H1 (cell line): ENCODE results near the gene CFAP97D1. TPM values are rescaled to one million over a fixed set of nuclear protein-coding genes. Genes with fewer than 3 reads are reported as not detected.

Source experiments
- CTCF ChIA-PET: fragments of 300-600 bp; sonication (Branson Sonifier 250); formaldehyde crosslinking; loops from one replicate; lab custom pipeline; 2021; ENCODE audit not compliant: partially characterized antibody; lab: Charles Lee
- POLR2A ChIA-PET: fragments of 300-600 bp; sonication (Branson Sonifier 250); formaldehyde crosslinking; loops from one replicate; lab custom pipeline; 2021; ENCODE audit warnings: inconsistent platforms; ENCODE audit not compliant: partially characterized antibody; lab: Charles Lee
- DNase-seq, 2 experiments: peaks; one replicate each; pipeline versions ENCODE4 v3.0.0 to v3.0.0-alpha.2; 2010 to 2022; ENCODE audit warnings: low spot score in 2 of 2, low read depth in 1 of 2, mixed read lengths in 1 of 2
- FAIRE-seq: peaks from 2 replicates; lab custom pipeline; 2011; peaks lifted over from hg19 to GRCh38; lab: Jason Lieb, UNC
- H2AFZ ChIP-seq: 2 replicates; pipeline ENCODE4 v1.8.1; 2012; ENCODE audit warnings: low read length, inconsistent platforms
- H2AK5ac ChIP-seq: 2 replicates; pipeline ENCODE4 v1.6.1; 2013; ENCODE audit warnings: low read depth, low read length
- H2BK120ac ChIP-seq: replicated peaks from 2 replicates; pipeline ENCODE3; 2013; ENCODE audit warnings: low read depth, low read length, inconsistent platforms
- H2BK12ac ChIP-seq: 2 replicates; pipeline ENCODE4 v1.6.1; 2013; ENCODE audit warnings: low read depth, low read length
- H2BK15ac ChIP-seq: 2 replicates; pipeline ENCODE4 v1.6.1; 2013; ENCODE audit warnings: low read length
- H2BK20ac ChIP-seq: 2 replicates; pipeline ENCODE4 v1.6.1; 2013; ENCODE audit warnings: low read length
- H2BK5ac ChIP-seq: 2 replicates; pipeline ENCODE4 v1.6.1; 2013; ENCODE audit warnings: low read depth, low read length
- H3K14ac ChIP-seq: 2 replicates; pipeline ENCODE4 v1.6.1; 2013; ENCODE audit warnings: inconsistent platforms; ENCODE audit not compliant: insufficient read length
- H3K18ac ChIP-seq: 2 replicates; pipeline ENCODE4 v1.6.1; 2013; ENCODE audit warnings: low read length; ENCODE audit errors: extremely low read depth
- H3K23ac ChIP-seq: 2 replicates; pipeline ENCODE4 v1.6.1; 2013; ENCODE audit warnings: inconsistent platforms; ENCODE audit not compliant: insufficient read length
- H3K23me2 ChIP-seq: 2 replicates; pipeline ENCODE4 v1.6.1; 2013; ENCODE audit warnings: low read depth, low read length
- H3K27ac ChIP-seq: 2 replicates; pipeline ENCODE4 v1.6.1; 2011; ENCODE audit warnings: low read depth, low read length, inconsistent platforms
- H3K27me3 ChIP-seq, 4 experiments: replicated peaks in 1 of 4; 1 replicate in 1 of 4; 2 replicates in 3 of 4; pipeline versions ENCODE4 v1.6.1 to v1.8.1; 2011 to 2013; ENCODE audit warnings: low read length in 3 of 4, mild to moderate bottlenecking in 3 of 4, inconsistent platforms in 2 of 4, mixed read lengths in 2 of 4, moderate library complexity in 1 of 4; ENCODE audit not compliant: control insufficient read depth in 3 of 4, insufficient read depth in 3 of 4; ENCODE audit errors: extremely low read depth in 1 of 4
- H3K36me3 ChIP-seq, 4 experiments: 2 replicates each; pipeline versions ENCODE4 v1.6.1 to v1.8.1; 2011 to 2013; ENCODE audit warnings: mild to moderate bottlenecking in 4 of 4, low read length in 3 of 4, moderate library complexity in 2 of 4, control low read depth in 1 of 4, inconsistent platforms in 1 of 4; ENCODE audit not compliant: insufficient read depth in 4 of 4, control insufficient read depth in 2 of 4
- H3K4ac ChIP-seq: replicated peaks from 2 replicates; pipeline ENCODE3; 2013; ENCODE audit warnings: low read length, low read depth, mixed read lengths, inconsistent platforms; ENCODE audit not compliant: insufficient read length
- H3K4me1 ChIP-seq, 4 experiments: replicated peaks in 1 of 4; 1 replicate in 1 of 4; 2 replicates in 3 of 4; pipeline versions ENCODE4 v1.6.1 to v1.8.1; 2011 to 2013; ENCODE audit warnings: low read length in 3 of 4, inconsistent platforms in 2 of 4, mixed read lengths in 1 of 4; ENCODE audit not compliant: insufficient read depth in 4 of 4, control insufficient read depth in 3 of 4
- H3K4me2 ChIP-seq, 2 experiments: 2 replicates each; pipeline versions ENCODE4 v1.6.1 to v1.8.1; 2011 to 2013; ENCODE audit warnings: low read depth in 2 of 2, low read length in 2 of 2, control low read depth in 1 of 2, inconsistent platforms in 1 of 2, mild to moderate bottlenecking in 1 of 2; ENCODE audit not compliant: insufficient read depth in 1 of 2
- H3K4me3 ChIP-seq, 4 experiments: fragments of 200-600, 300-600 bp in 1 of 4; sonication (generic), shearing (Covaris generic), sonication (Bioruptor Twin) in 1 of 4; 2 replicates each; pipeline versions ENCODE4 v1.5.1 to v1.8.1; 2011 to 2016; ENCODE audit warnings: low read length in 4 of 4, low read depth in 3 of 4, control low read depth in 2 of 4, inconsistent platforms in 2 of 4, mild to moderate bottlenecking in 2 of 4, mixed read lengths in 1 of 4, moderate library complexity in 1 of 4; ENCODE audit not compliant: insufficient read depth in 2 of 4; ENCODE audit errors: extremely low read depth in 1 of 4
- H3K56ac ChIP-seq: replicated peaks from 2 replicates; pipeline ENCODE3; 2013; ENCODE audit warnings: low read depth, mild to moderate bottlenecking, mixed read lengths, low read length, inconsistent platforms; ENCODE audit not compliant: insufficient read length
- H3K79me1 ChIP-seq: 2 replicates; pipeline ENCODE4 v1.6.1; 2013; ENCODE audit warnings: low read depth, low read length, control low read depth
- H3K79me2 ChIP-seq, 2 experiments: 2 replicates each; pipeline versions ENCODE4 v1.6.1 to v1.8.1; 2012 to 2013; ENCODE audit warnings: low read length in 2 of 2, mild to moderate bottlenecking in 2 of 2, inconsistent platforms in 1 of 2; ENCODE audit not compliant: insufficient read depth in 2 of 2, control insufficient read depth in 1 of 2
- H3K9ac ChIP-seq, 4 experiments: replicated peaks in 1 of 4; 1 replicate in 1 of 4; 2 replicates in 3 of 4; pipeline versions ENCODE4 v1.6.1 to v1.8.1; 2011 to 2013; ENCODE audit warnings: low read depth in 3 of 4, low read length in 3 of 4, control low read depth in 2 of 4, mild to moderate bottlenecking in 2 of 4, moderate library complexity in 2 of 4, inconsistent platforms in 1 of 4; ENCODE audit errors: extremely low read depth in 1 of 4
- H3K9me3 ChIP-seq, 2 experiments: 2 replicates each; pipeline versions ENCODE4 v1.6.1 to v1.8.1; 2012 to 2013; ENCODE audit warnings: mild to moderate bottlenecking in 2 of 2, moderate library complexity in 2 of 2, control low read depth in 1 of 2, inconsistent platforms in 1 of 2, low read depth in 1 of 2, low read length in 1 of 2, mixed read lengths in 1 of 2; ENCODE audit not compliant: insufficient read depth in 2 of 2
- H4K20me1 ChIP-seq, 2 experiments: replicated peaks in 1 of 2; 2 replicates each; pipeline versions ENCODE3 to v1.8.1; 2011 to 2013; ENCODE audit warnings: inconsistent platforms in 2 of 2, low read length in 2 of 2, mild to moderate bottlenecking in 1 of 2; ENCODE audit not compliant: insufficient read depth in 2 of 2, control insufficient read depth in 1 of 2
- H4K5ac ChIP-seq: 2 replicates; pipeline ENCODE4 v1.6.1; 2013; ENCODE audit warnings: low read length, low read depth, mixed read lengths, inconsistent platforms; ENCODE audit not compliant: insufficient read length
- H4K8ac ChIP-seq: 2 replicates; pipeline ENCODE4 v1.8.0; 2013; ENCODE audit warnings: mild to moderate bottlenecking, moderate library complexity, low read length, inconsistent platforms; ENCODE audit not compliant: insufficient read depth; ENCODE audit errors: extremely low read depth
- H4K91ac ChIP-seq: replicated peaks from 2 replicates; pipeline ENCODE3; 2013; ENCODE audit warnings: low read length, mixed read lengths, inconsistent platforms; ENCODE audit not compliant: insufficient read length
- E2F6 ChIP-seq: IDR thresholded peaks from 2 replicates; pipeline ENCODE4 v1.6.1; 2012; ENCODE audit warnings: inconsistent platforms
- KDM1A ChIP-seq: fragments of 200-600, 300-600 bp; sonication (generic); IDR thresholded peaks from 2 replicates; pipeline ENCODE4 v1.7.1; 2016; ENCODE audit warnings: mild to moderate bottlenecking, low read length, borderline replicate concordance
- POLR2AphosphoS5 ChIP-seq: IDR thresholded peaks from 2 replicates; pipeline ENCODE4 v1.6.1; 2011; ENCODE audit warnings: low read depth, low read length
- RBBP5 ChIP-seq: IDR thresholded peaks from 2 replicates; pipeline ENCODE4 v1.7.1; 2012; ENCODE audit warnings: low read depth, mild to moderate bottlenecking, inconsistent platforms, low read length, moderate library complexity, borderline replicate concordance
- WGBS, 2 experiments: shearing (Covaris generic) in 1 of 2; methylation state at CpG; one replicate each; pipeline versions ENCODE4 v1.1.6 to v1.1.7; 2013 to 2015; ENCODE audit warnings: low lambda C conversion rate in 2 of 2, mixed read lengths in 2 of 2, inconsistent platforms in 1 of 2, low coverage in 1 of 2, missing lambda C conversion rate in 1 of 2; ENCODE audit not compliant: insufficient replicate concordance in 2 of 2, insufficient coverage in 1 of 2, insufficient read length in 1 of 2; ENCODE audit errors: extremely low coverage in 1 of 2, missing lambda C conversion rate in 1 of 2; 5-methylcytosine and 5-hydroxymethylcytosine counted together
- polyA plus RNA-seq, 7 experiments: library from polyadenylated mRNA; depleted of rRNA in 3 of 7; stranded (reverse) in 5 of 7; unstranded in 2 of 7; fragments of >200 nt in 5 of 7; fragments of 200-250 nt in 2 of 7; gene quantifications; 1 replicate in 5 of 7; 2 replicates in 1 of 7; 4 replicates in 1 of 7; pipeline versions ENCODE4 v1.2.1 to v1.2.3, GENCODE V29; 2011 to 2013; ENCODE audit warnings: missing spikeins in 2 of 7, mixed read lengths in 2 of 7
- total RNA-seq: library from RNA; stranded (reverse); fragmentation: NEBNext Ultra II Directional; extraction: Animal tissue kit (Norgen Biotek cat#: 25700); gene quantifications from 2 replicates; pipeline ENCODE4 v1.2.1, GENCODE V29; 2021

The CFAP97D1 gene
- total and polyA plus RNA-seq, 2 of the 8 experiments (the other 6 are each of a cell fraction or from before 2014, with no cell fraction given) = 0.02 to 0.07 TPM

GRCh38 chr17:43759836-43760235 is 20.4 kb upstream of the CFAP97D1 start:
- no peak overlapping the region for H3K23ac ChIP-seq
- peaks cover 3% of the 10 kb centered on the region; the same call in 1 of the 2 replicates for H3K23me2 ChIP-seq
- H2BK15ac ChIP-seq = 0 out of 2 replicates have a peak overlapping the region, but pooled peaks have one; percentile 22
- 46% methylated on average over 7 of the region's 7 CpGs; no CpG with 5 or more reads in 1 of the 2 experiments for WGBS, 2 experiments
- H3K27ac ChIP-seq = no peak overlapping the region
- H3K4me1 ChIP-seq = peaks cover 4 to 22% (median 8%) of the 10 kb centered on the region in 4 experiments; a peak in 6 of 7 replicates
- TF ChIP-seq KDM1A = no peak
- TF ChIP-seq POLR2AphosphoS5 = no peak
- TF ChIP-seq RBBP5 = 0 out of 2 replicates have a peak, but pooled peaks have one; percentile 49
- TF ChIP-seq E2F6 = peak; percentile 30; the same call in 1 of the 2 replicates
- H4K91ac ChIP-seq = no peak overlapping the region
- H2BK12ac ChIP-seq = peak overlapping the region; percentile 3; the same call in 1 of the 2 replicates
- peak overlapping the region; percentile 31; the same call in 1 of the 2 replicates for H2AFZ ChIP-seq
- H3K18ac ChIP-seq = peak overlapping the region; percentile 52; the same call in 1 of the 2 replicates
- H4K20me1 ChIP-seq = no peaks in the 10 kb centered on the region
- no peak overlapping the region for H2BK120ac ChIP-seq
- H3K56ac ChIP-seq = no peak overlapping the region
- no peaks in the 10 kb centered on the region for H3K79me2 ChIP-seq
- H3K4me2 ChIP-seq = peak overlapping the region in 1 of 2 experiments; percentile 36; a peak in 3 of 4 replicates
- H3K79me1 ChIP-seq = no peaks in the 10 kb centered on the region
- no peak overlapping the region for H4K5ac ChIP-seq
- ChIA-PET POLR2A (interaction anchor here (0.7 to 2.9 kb wide), 7 partner anchors 13 to 65 kb away, joined by 3 to 11 read pairs (median 5); no protein-coding TSS in a partner anchor), CTCF (interaction anchor here (0.5 to 22.9 kb wide), 32 partner anchors 11 to 616 kb away, joined by 3 to 969 read pairs (median 5); partner anchors contain the start of gene CD300LG)
- H3K9me3 ChIP-seq = no peaks in the 10 kb centered on the region
- H2AK5ac ChIP-seq = no peak overlapping the region
- no peak overlapping the region for H3K4ac ChIP-seq
- no peaks in the 10 kb centered on the region for H3K36me3 ChIP-seq
- peaks cover 0 to 22% (median 13%) of the 10 kb centered on the region in 4 experiments; a peak in 6 of 7 replicates for H3K27me3 ChIP-seq
- DNase-seq = no peak
- no peak overlapping the region for H3K14ac ChIP-seq
- no peak overlapping the region for H2BK20ac ChIP-seq
- H3K4me3 ChIP-seq = no peak overlapping the region
- no peak overlapping the region for H2BK5ac ChIP-seq
- FAIRE-seq = no peak
- no peak overlapping the region for H3K9ac ChIP-seq
- H4K8ac ChIP-seq = no peak overlapping the region
